ENCODE data around the gene CACNA2D3. TPM values are rescaled to one million over a fixed set of nuclear protein-coding genes. Genes with fewer than 3 reads are reported as not detected.

CACNA2D3 gene
- polyA plus RNA-seq, 2 of the 4 experiments (the other 2 are of a cell fraction), result 0.04 to 0.05 TPM

DNA sequence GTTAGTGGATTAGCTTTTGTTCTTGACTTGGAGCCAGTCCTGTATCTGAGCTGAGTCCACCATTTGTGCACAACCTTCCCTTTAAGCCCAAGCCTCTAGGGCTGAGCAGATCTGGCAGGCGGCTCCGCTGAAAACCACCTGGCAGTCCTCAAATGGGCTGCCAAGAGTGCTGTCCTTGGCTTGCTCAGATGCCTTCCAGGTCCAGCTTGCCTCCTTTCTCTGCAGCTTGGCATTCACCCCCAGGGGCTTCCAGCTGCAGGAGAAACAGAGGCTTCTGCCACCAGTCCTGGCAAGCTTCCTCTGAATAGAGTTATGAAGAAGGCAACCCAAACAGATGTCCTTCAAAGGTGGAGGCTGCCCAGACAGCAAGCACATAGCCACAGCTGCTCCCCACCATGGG, 708.8 kb downstream of the CACNA2D3 start:
- no peak for TF ChIP-seq CBX2 (IDR thresholded peaks at IDR 0.05; ENCODE audit: borderline replicate concordance, low read depth)
- no peak for TF ChIP-seq NPAS2 (CRISPR knock-in tag; IDR thresholded peaks at IDR 0.05; ENCODE audit: borderline replicate concordance)
- TF ChIP-seq KDM5A (IDR thresholded peaks at IDR 0.05), result no peak
- TF ChIP-seq NR3C1 (IDR thresholded peaks at IDR 0.05), result no peak
- no peak for TF ChIP-seq GATA3 (IDR thresholded peaks at IDR 0.05; ENCODE audit: borderline replicate concordance)
- no peak for TF ChIP-seq SMC3 (IDR thresholded peaks at IDR 0.05)
- TF ChIP-seq, protein P1, sequence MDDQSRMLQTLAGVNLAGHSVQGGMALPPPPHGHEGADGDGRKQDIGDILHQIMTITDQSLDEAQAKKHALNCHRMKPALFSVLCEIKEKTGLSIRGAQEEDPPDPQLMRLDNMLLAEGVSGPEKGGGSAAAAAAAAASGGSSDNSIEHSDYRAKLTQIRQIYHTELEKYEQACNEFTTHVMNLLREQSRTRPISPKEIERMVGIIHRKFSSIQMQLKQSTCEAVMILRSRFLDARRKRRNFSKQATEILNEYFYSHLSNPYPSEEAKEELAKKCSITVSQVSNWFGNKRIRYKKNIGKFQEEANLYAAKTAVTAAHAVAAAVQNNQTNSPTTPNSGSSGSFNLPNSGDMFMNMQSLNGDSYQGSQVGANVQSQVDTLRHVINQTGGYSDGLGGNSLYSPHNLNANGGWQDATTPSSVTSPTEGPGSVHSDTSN (IDR thresholded peaks at IDR 0.05), result no peak
- no peak for TF ChIP-seq ZNF302 (CRISPR knock-in tag; IDR thresholded peaks at IDR 0.05)
- no peak for TF ChIP-seq CBX8 (IDR thresholded peaks at IDR 0.05)
- TF ChIP-seq HDAC2 (IDR thresholded peaks at IDR 0.05), result no peak
- TF ChIP-seq JUNB (IDR thresholded peaks at IDR 0.05), result no peak
- H3K4me2 ChIP-seq, result no peak overlapping the region
- CTCF ChIA-PET, result interaction anchor here (1.2 to 2.5 kb wide), 5 partner anchors 9 to 1087 kb away, joined by 3 to 7 read pairs (median 4); no protein-coding TSS in a partner anchor

DNA sequence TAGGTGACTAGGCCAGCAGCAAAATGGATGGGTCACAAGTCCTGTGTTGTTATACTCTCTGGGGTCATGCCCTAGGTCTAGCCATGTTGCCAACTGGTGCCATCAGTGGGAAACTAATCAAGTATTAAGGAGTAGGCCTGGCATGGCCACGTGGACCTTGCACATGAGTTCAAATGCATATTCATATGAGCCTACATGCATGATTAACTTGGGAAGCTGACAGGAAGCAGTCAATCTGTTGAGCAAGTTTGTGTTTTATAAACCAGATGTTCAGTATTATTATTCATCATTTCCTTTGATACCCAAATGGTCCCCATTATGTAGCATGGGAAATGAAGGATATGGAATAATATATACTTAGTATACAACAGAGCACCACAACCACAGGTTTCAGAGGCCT, 710.5 kb downstream of the CACNA2D3 start:
- FAIRE-seq (no peak), ATAC-seq (no peak), DNase-seq (ENCODE audit: low read depth in 1 of 2, low spot score in 1 of 2) (no peak)
- TF ChIP-seq MAZ (IDR thresholded peaks at IDR 0.05; ENCODE audit: borderline replicate concordance, low read depth, low read length), result no peak
- TF ChIP-seq, protein P2, sequence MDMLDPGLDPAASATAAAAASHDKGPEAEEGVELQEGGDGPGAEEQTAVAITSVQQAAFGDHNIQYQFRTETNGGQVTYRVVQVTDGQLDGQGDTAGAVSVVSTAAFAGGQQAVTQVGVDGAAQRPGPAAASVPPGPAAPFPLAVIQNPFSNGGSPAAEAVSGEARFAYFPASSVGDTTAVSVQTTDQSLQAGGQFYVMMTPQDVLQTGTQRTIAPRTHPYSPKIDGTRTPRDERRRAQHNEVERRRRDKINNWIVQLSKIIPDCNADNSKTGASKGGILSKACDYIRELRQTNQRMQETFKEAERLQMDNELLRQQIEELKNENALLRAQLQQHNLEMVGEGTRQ (IDR thresholded peaks at IDR 0.05), result no peak
- Histone ChIP-seq H3K9me3 (peaks cover 3% of the 10 kb centered on the region; the same call in 1 of the 3 replicates), H3K4me2 (no peak overlapping the region), H3K27ac (no peak overlapping the region), H3K4me1 (no peaks in the 10 kb centered on the region), H3K4me3 (no peak overlapping the region)
- POLR2A ChIA-PET, result no interaction called here
- CTCF ChIA-PET, result no interaction called here
- 0% methylated on average over 1 of the region's 1 CpG for WGBS (ENCODE audit: missing lambda C conversion rate)

More for the DNA sequence above, 708.8 kb downstream of the CACNA2D3 start:
- 90% methylated on average over 2 of the region's 2 CpGs for WGBS (ENCODE audit: missing lambda C conversion rate)
- DNase-seq (ENCODE audit: low read depth in 1 of 2, low spot score in 1 of 2) (no peak), FAIRE-seq (no peak), ATAC-seq (no peak)
- H3K4me3 ChIP-seq, result no peak overlapping the region
- H3K27ac ChIP-seq, result no peak overlapping the region
- POLR2A ChIA-PET, result no interaction called here
- peaks cover 3% of the 10 kb centered on the region; the same call in 1 of the 3 replicates for H3K9me3 ChIP-seq
- no peaks in the 10 kb centered on the region for H3K4me1 ChIP-seq

DNA sequence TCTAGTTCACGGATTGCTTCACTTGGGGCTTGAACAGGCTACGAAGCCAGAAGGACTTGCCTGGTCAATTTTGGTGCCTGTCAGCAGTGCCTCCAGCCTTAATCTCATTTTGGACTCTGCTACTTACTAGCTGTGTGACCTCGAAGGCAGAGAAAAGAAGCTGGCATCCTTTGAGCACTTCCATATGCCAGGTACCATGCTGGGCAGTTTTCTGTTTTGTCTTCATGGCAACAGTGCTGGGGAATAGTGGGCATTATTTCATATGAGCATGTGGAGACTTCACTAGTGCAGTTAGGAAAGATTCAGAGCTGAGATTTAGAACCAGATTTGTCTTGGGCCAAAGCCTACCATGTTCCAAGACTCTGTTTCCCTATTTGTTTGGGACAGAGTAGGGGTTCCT, 713.3 kb downstream of the CACNA2D3 start:
- WGBS (ENCODE audit: missing lambda C conversion rate), result 7% methylated on average over 2 of the region's 3 CpGs
- Histone ChIP-seq H3K27ac (no peak overlapping the region), H3K4me1 (no peaks in the 10 kb centered on the region), H3K9me3 (no peaks in the 10 kb centered on the region), H3K4me2 (no peak overlapping the region), H3K4me3 (no peak overlapping the region)
- DNase-seq (ENCODE audit: low read depth in 1 of 2, low spot score in 1 of 2) (no peak), FAIRE-seq (no peak), ATAC-seq (no peak)
- ChIA-PET POLR2A (no interaction called here), CTCF (no interaction called here)
- TF ChIP-seq NR3C1 (IDR thresholded peaks at IDR 0.05), result no peak
- TF ChIP-seq, protein P1 (IDR thresholded peaks at IDR 0.05), result no peak
- TF ChIP-seq POLR2AphosphoS2 (conservative IDR thresholded peaks at IDR 0.05; ENCODE audit: low read length), result no peak
- no peak for TF ChIP-seq CHD2 (IDR thresholded peaks at IDR 0.05; ENCODE audit: low read length, partially characterized antibody)
- TF ChIP-seq EHF (CRISPR knock-in tag; IDR thresholded peaks at IDR 0.05), result no peak
- TF ChIP-seq RCOR1 (IDR thresholded peaks at IDR 0.05; ENCODE audit: low read depth, low read length), result no peak
- TF ChIP-seq CBX8 (IDR thresholded peaks at IDR 0.05), result no peak
- TF ChIP-seq SMC3 (IDR thresholded peaks at IDR 0.05), result no peak
- TF ChIP-seq, protein P3, sequence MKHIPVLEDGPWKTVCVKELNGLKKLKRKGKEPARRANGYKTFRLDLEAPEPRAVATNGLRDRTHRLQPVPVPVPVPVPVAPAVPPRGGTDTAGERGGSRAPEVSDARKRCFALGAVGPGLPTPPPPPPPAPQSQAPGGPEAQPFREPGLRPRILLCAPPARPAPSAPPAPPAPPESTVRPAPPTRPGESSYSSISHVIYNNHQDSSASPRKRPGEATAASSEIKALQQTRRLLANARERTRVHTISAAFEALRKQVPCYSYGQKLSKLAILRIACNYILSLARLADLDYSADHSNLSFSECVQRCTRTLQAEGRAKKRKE (CRISPR knock-in tag; IDR thresholded peaks at IDR 0.05; ENCODE audit: low read depth), result no peak
- no peak for TF ChIP-seq ZC3H11A (IDR thresholded peaks at IDR 0.05)
- TF ChIP-seq, protein P4, sequence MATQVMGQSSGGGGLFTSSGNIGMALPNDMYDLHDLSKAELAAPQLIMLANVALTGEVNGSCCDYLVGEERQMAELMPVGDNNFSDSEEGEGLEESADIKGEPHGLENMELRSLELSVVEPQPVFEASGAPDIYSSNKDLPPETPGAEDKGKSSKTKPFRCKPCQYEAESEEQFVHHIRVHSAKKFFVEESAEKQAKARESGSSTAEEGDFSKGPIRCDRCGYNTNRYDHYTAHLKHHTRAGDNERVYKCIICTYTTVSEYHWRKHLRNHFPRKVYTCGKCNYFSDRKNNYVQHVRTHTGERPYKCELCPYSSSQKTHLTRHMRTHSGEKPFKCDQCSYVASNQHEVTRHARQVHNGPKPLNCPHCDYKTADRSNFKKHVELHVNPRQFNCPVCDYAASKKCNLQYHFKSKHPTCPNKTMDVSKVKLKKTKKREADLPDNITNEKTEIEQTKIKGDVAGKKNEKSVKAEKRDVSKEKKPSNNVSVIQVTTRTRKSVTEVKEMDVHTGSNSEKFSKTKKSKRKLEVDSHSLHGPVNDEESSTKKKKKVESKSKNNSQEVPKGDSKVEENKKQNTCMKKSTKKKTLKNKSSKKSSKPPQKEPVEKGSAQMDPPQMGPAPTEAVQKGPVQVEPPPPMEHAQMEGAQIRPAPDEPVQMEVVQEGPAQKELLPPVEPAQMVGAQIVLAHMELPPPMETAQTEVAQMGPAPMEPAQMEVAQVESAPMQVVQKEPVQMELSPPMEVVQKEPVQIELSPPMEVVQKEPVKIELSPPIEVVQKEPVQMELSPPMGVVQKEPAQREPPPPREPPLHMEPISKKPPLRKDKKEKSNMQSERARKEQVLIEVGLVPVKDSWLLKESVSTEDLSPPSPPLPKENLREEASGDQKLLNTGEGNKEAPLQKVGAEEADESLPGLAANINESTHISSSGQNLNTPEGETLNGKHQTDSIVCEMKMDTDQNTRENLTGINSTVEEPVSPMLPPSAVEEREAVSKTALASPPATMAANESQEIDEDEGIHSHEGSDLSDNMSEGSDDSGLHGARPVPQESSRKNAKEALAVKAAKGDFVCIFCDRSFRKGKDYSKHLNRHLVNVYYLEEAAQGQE (IDR thresholded peaks at IDR 0.05), result no peak
- no peak for TF ChIP-seq JUN (IDR thresholded peaks at IDR 0.05)
- TF ChIP-seq, protein P5, sequence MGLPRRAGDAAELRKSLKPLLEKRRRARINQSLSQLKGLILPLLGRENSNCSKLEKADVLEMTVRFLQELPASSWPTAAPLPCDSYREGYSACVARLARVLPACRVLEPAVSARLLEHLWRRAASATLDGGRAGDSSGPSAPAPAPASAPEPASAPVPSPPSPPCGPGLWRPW (IDR thresholded peaks at IDR 0.05), result no peak
- TF ChIP-seq ZFP36 (IDR thresholded peaks at IDR 0.05; ENCODE audit: borderline replicate concordance, partially characterized antibody), result no peak
- TF ChIP-seq, protein P2 (IDR thresholded peaks at IDR 0.05), result no peak
- no peak for TF ChIP-seq ZSCAN20 (CRISPR knock-in tag; IDR thresholded peaks at IDR 0.05)
- no peak for TF ChIP-seq RFX5 (IDR thresholded peaks at IDR 0.05)
- TF ChIP-seq PHF8 (IDR thresholded peaks at IDR 0.05; ENCODE audit: borderline replicate concordance, low read depth), result no peak

Data from A549 (cell line).